Measurements from ENCODE around the gene NAA35. TPM values are rescaled to one million over a fixed set of nuclear protein-coding genes. Genes with fewer than 3 reads are reported as not detected.

The NAA35 gene
- total RNA-seq, 2 donors from 2014 or later: 21.3 to 32.3 TPM

- H3K4me3 ChIP-seq: no peak overlapping the region
- no peak overlapping the region for H3K27ac ChIP-seq
- ATAC-seq: no peak
- intact Hi-C loops (cut with DNase I): no loop called here
- H3K9me3 ChIP-seq: no peaks in the 10 kb centered on the region
- peaks cover 13% of the 10 kb centered on the region for H3K4me1 ChIP-seq
- no peaks in the 10 kb centered on the region for H3K27me3 ChIP-seq
- DNase-seq: no peak
- WGBS, 2 donors: 13 to 30% methylated on average over 2 of the region's 2 CpGs
- TF ChIP-seq CTCF (IDR thresholded peaks at IDR 0.05) (no peak), POLR2A (IDR thresholded peaks at IDR 0.05) (no peak)
- peaks cover 7 to 16% of the 10 kb centered on the region in 2 donors for H3K36me3 ChIP-seq (replicated peaks in 1 of 2; ENCODE audit: insufficient read depth in 1 of 2, low read depth in 2 of 2)
These were observed 68.2 kb downstream of the NAA35 start for GRCh38 chr9:86009133-86009532.

DNA sequence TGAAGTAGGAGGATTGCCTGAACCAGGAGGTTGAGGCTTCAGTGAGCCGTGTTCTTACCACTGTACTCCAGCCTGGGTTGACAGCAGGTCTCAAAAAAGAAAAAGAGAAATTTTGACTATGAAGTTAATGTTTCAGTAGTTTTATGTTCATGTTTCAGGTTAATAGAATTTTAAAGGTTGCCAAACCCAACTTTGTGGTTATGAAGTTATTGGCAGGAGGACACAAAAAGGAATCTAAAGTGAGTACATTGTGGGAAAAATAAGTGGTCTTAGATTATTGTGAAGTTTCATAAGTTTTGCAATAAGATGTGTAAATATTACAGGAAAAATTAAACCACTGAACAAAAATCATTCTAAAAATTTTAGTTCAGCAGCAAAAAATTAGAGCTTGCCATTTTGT lies 79.8 kb downstream of the NAA35 start:
- WGBS, 2 donors: 96 to 100% methylated on average over 1 of the region's 1 CpG
- peaks cover 4 to 16% of the 10 kb centered on the region in 2 donors for H3K36me3 ChIP-seq (replicated peaks in 1 of 2; ENCODE audit: insufficient read depth in 1 of 2, low read depth in 2 of 2)
- DNase-seq (no peak), ATAC-seq (no peak)
- no peaks in the 10 kb centered on the region for H3K27me3 ChIP-seq
- H3K4me1 ChIP-seq: no peaks in the 10 kb centered on the region
- H3K4me3 ChIP-seq: no peak overlapping the region
- TF ChIP-seq POLR2A (IDR thresholded peaks at IDR 0.05) (no peak), CTCF (IDR thresholded peaks at IDR 0.05) (no peak)
- H3K27ac ChIP-seq: no peak overlapping the region
- H3K9me3 ChIP-seq: no peaks in the 10 kb centered on the region
- intact Hi-C loops (cut with DNase I): no loop called here

GRCh38 chr9:86021166-86021565 lies 80.2 kb downstream of the NAA35 start:
- TF ChIP-seq CTCF (IDR thresholded peaks at IDR 0.05) (no peak), POLR2A (IDR thresholded peaks at IDR 0.05) (no peak)
- Histone ChIP-seq H3K4me3 (no peak overlapping the region), H3K9me3 (no peaks in the 10 kb centered on the region), H3K27ac (no peak overlapping the region), H3K4me1 (no peaks in the 10 kb centered on the region), H3K36me3 (replicated peaks in 1 of 2; ENCODE audit: insufficient read depth in 1 of 2, low read depth in 2 of 2) (peaks cover 4 to 16% of the 10 kb centered on the region in 2 donors), H3K27me3 (no peaks in the 10 kb centered on the region)
- intact Hi-C loops (cut with DNase I): no loop called here
- no peak for DNase-seq
- WGBS, 2 donors: 88 to 91% methylated on average over 6 of the region's 6 CpGs
- ATAC-seq: no peak

- no peak for ATAC-seq
- Histone ChIP-seq H3K9me3 (no peaks in the 10 kb centered on the region), H3K27ac (no peak overlapping the region), H3K4me1 (no peaks in the 10 kb centered on the region), H3K4me3 (no peak overlapping the region), H3K36me3 (replicated peaks in 1 of 2; ENCODE audit: insufficient read depth in 1 of 2, low read depth in 2 of 2) (peaks cover 4 to 15% of the 10 kb centered on the region in 2 donors), H3K27me3 (no peaks in the 10 kb centered on the region)
- intact Hi-C loops (cut with DNase I): no loop called here
- no peak for DNase-seq
- TF ChIP-seq POLR2A (IDR thresholded peaks at IDR 0.05) (no peak), CTCF (IDR thresholded peaks at IDR 0.05) (no peak)
- 76 to 88% methylated on average over 3 of the region's 3 CpGs for WGBS, 2 donors
These were observed 81.8 kb downstream of the NAA35 start for GRCh38 chr9:86022687-86023266.

GRCh38 chr9:86027767-86028166 lies 86.8 kb downstream of the NAA35 start:
- no peak for ATAC-seq
- intact Hi-C loops (cut with DNase I): no loop called here
- Histone ChIP-seq H3K27ac (no peak overlapping the region), H3K27me3 (no peaks in the 10 kb centered on the region), H3K4me3 (no peak overlapping the region), H3K36me3 (replicated peaks in 1 of 2; ENCODE audit: insufficient read depth in 1 of 2, low read depth in 2 of 2) (peaks cover 0 to 5% of the 10 kb centered on the region in 2 donors), H3K4me1 (no peaks in the 10 kb centered on the region), H3K9me3 (no peaks in the 10 kb centered on the region)
- no peak for DNase-seq
- no peak for TF ChIP-seq CTCF (IDR thresholded peaks at IDR 0.05)
- WGBS, 2 donors: 92 to 95% methylated on average over 4 of the region's 4 CpGs
